ENCODE results near the gene MT1M. TPM values are rescaled to one million over a fixed set of nuclear protein-coding genes. Genes with fewer than 3 reads are reported as not detected.

MT1M gene
- total RNA-seq, 2 experiments from 2014 or later = not detected

DNA sequence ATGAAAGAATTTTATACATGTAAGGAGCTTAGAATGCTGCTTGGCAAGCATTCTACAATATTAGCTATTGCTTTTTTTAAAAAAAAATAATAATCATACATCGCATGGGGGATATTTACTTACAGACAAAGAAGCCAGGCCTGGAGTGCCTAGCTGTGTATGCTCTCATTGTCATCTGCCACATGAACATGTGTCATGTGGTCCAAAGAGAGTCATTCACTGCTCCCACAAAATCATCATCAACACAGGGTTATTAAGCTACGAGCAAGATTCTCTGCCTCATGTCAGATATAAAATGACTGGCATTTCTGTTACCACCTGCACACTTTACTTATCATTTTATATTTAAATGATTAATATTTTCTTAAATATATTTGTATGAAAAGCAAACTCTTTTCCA, 8.8 kb upstream of the MT1M start:
- Histone ChIP-seq H3K27ac (ENCODE audit: low read depth, low read length, poor library complexity, severe bottlenecking) (no peak overlapping the region), H3K4me1 (ENCODE audit: insufficient read depth, low read length, poor library complexity, severe bottlenecking) (peaks cover 4% of the 10 kb centered on the region), H3K9me2 (ENCODE audit: insufficient read depth, low read length) (no peaks in the 10 kb centered on the region), H3K79me2 (ENCODE audit: insufficient read depth, low read depth, low read length) (no peaks in the 10 kb centered on the region), H2AFZ (ENCODE audit: low read length) (no peak overlapping the region), H3K9me3 (ENCODE audit: low read length) (no peaks in the 10 kb centered on the region), H3K4me3 (ENCODE audit: low read depth, low read length, poor library complexity, severe bottlenecking) (no peak overlapping the region), H4K20me1 (ENCODE audit: insufficient read depth, low read length) (no peaks in the 10 kb centered on the region), H3K36me3 (ENCODE audit: insufficient read depth, low read length) (no peaks in the 10 kb centered on the region), H3K4me2 (ENCODE audit: low read length) (no peak overlapping the region)
- DNase-seq (ENCODE audit: low spot score) = no peak
- intact Hi-C loops (cut with micrococcal nuclease; ENCODE audit: unreplicated experiment) = no loop called here
- no TSS peak for BruUV-seq (replicated peaks)
- POLR2A ChIA-PET = interaction anchor here (0.6 to 1.5 kb wide), 4 partner anchors 13 to 123 kb away, joined by 3 to 11 read pairs (median 3); no protein-coding TSS in a partner anchor
- TF ChIP-seq EZH2phosphoT487 (IDR thresholded peaks at IDR 0.05; ENCODE audit: borderline replicate concordance, low read depth, low read length) = no peak
- TF ChIP-seq, protein P1, sequence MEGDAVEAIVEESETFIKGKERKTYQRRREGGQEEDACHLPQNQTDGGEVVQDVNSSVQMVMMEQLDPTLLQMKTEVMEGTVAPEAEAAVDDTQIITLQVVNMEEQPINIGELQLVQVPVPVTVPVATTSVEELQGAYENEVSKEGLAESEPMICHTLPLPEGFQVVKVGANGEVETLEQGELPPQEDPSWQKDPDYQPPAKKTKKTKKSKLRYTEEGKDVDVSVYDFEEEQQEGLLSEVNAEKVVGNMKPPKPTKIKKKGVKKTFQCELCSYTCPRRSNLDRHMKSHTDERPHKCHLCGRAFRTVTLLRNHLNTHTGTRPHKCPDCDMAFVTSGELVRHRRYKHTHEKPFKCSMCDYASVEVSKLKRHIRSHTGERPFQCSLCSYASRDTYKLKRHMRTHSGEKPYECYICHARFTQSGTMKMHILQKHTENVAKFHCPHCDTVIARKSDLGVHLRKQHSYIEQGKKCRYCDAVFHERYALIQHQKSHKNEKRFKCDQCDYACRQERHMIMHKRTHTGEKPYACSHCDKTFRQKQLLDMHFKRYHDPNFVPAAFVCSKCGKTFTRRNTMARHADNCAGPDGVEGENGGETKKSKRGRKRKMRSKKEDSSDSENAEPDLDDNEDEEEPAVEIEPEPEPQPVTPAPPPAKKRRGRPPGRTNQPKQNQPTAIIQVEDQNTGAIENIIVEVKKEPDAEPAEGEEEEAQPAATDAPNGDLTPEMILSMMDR (conservative IDR thresholded peaks at IDR 0.05; ENCODE audit: low read length) = no peak
- CTCF ChIA-PET (ENCODE audit: unreplicated experiment) = no interaction called here

DNA sequence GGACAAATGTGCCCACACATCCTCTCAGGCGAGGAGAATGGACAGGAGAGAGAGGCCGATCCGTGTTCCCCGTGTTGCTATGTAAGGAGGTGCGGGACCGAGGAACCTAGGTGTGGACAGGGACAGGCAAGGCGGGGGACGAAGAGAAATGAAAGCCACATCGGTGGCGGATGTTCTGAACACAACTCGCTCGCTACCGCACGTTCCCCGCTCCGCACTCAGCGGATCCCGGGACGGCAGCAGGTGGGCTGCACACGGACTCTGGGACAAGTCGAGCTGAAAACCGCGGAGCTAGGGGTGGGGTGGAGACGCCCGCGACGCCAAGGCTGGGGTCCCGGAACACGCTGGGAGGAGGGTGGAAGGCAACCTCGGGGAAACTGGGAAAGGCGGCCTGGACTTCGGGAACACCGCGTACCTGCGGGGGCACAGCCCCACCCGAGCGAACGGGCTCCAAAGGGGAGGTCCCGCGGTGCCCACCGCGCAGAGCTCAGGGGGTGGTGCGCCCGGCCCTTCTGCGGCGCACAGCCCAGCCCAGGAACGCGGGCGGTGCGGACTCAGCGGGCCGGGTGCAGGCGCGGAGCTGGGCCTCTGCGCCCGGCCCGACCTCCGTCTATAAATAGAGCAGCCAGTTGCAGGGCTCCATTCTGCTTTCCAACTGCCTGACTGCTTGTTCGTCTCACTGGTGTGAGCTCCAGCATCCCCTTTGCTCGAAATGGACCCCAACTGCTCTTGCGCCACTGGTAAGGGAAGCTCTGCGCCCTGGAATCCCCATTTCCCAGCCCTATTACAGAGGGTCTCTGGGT, 7.1 kb upstream of the MT1M start, which contains the start of gene MT1E:
Gene MT1E (plus strand): TSS at position 642 of the 803 bp plus-strand sequence. CDS start 71 bp downstream, at position 713.
- Histone ChIP-seq H3K4me3 (ENCODE audit: low read depth, low read length, poor library complexity, severe bottlenecking) (no peak within 1 kb of the TSS), H3K9me2 (ENCODE audit: insufficient read depth, low read length) (no peaks in the 10 kb centered on the region), H2AFZ (ENCODE audit: low read length) (no peak within 1 kb of the TSS), H3K4me1 (ENCODE audit: insufficient read depth, low read length, poor library complexity, severe bottlenecking) (peaks cover 11% of the 10 kb centered on the region), H3K4me2 (ENCODE audit: low read length) (no peak within 1 kb of the TSS), H4K20me1 (ENCODE audit: insufficient read depth, low read length) (no peaks in the 10 kb centered on the region), H3K9me3 (ENCODE audit: low read length) (no peaks in the 10 kb centered on the region), H3K27ac (ENCODE audit: low read depth, low read length, poor library complexity, severe bottlenecking) (no peak within 1 kb of the TSS), H3K36me3 (ENCODE audit: insufficient read depth, low read length) (no peaks in the 10 kb centered on the region), H3K79me2 (ENCODE audit: insufficient read depth, low read depth, low read length) (no peaks in the 10 kb centered on the region)
- DNase-seq (ENCODE audit: low spot score) = no peak
- BruUV-seq (replicated peaks) = no TSS peak
- TF ChIP-seq EZH2phosphoT487 (IDR thresholded peaks at IDR 0.05; ENCODE audit: borderline replicate concordance, low read depth, low read length) = no peak
- TF ChIP-seq, protein P1 (conservative IDR thresholded peaks at IDR 0.05; ENCODE audit: low read length) = no peak
- intact Hi-C loops (cut with micrococcal nuclease; ENCODE audit: unreplicated experiment) = no loop called here
- ChIA-PET CTCF (ENCODE audit: unreplicated experiment) (no interaction called here), POLR2A (no interaction called here)

Data from OCI-LY7 (cell line).